ENCODE data around the gene PHKA1. TPM values are rescaled to one million over a fixed set of nuclear protein-coding genes. Genes with fewer than 3 reads are reported as not detected.

PHKA1 gene
- total RNA-seq, 1 experiment from 2014 or later = 17.2 TPM

DNA sequence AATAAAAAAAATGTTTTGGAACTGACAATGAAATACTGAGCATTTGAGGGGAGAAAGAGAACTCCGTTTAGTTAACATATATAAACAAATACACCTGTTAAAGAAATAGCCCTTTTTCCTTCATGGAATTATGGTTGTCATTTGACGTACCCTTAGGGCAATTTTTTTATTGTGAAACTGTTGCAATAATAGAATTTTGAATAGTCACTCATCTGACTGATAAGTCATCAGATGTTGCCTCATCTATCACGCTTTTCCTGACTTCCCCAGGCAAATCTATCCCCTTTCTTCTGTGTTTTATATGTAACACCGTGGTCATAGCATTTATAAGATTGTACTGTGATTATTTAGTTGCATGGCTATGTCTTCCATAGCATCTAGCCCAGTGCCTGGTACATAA, 72.5 kb downstream of the PHKA1 start:
- intact Hi-C loops (cut with micrococcal nuclease; ENCODE audit: unreplicated experiment) = no loop called here
- POLR2A ChIA-PET (ENCODE audit: unreplicated experiment) = no interaction called here
- CTCF ChIA-PET = no interaction called here
- Histone ChIP-seq H3K4me3 (no peak overlapping the region), H3F3A (ENCODE audit: insufficient read depth, low read depth) (no peaks in the 10 kb centered on the region), H3K4me2 (no peak overlapping the region), H3K36me3 (ENCODE audit: low read depth) (no peaks in the 10 kb centered on the region; the same call in 1 of the 2 replicates), H3K4me1 (replicated peaks; ENCODE audit: insufficient read depth) (no peaks in the 10 kb centered on the region), H3K27ac (no peak overlapping the region), H4K20me1 (ENCODE audit: insufficient read depth) (no peaks in the 10 kb centered on the region), H3K79me2 (ENCODE audit: low read depth) (no peaks in the 10 kb centered on the region), H3K27me3 (ENCODE audit: insufficient read depth, low read depth) (no peaks in the 10 kb centered on the region), H3K9me2 (ENCODE audit: insufficient read depth) (no peaks in the 10 kb centered on the region), H2AFZ (no peak overlapping the region), H3K9me3 (ENCODE audit: insufficient read depth, low read depth) (no peaks in the 10 kb centered on the region)
- no TSS peak for BruUV-seq (replicated peaks)
- TF ChIP-seq CTCF (conservative IDR thresholded peaks at IDR 0.05) (no peak), EZH2 (IDR thresholded peaks at IDR 0.05; ENCODE audit: low read depth) (no peak)
- DNase-seq = no peak

- no peak overlapping the region for H3K4me2 ChIP-seq
- CTCF ChIA-PET = no interaction called here
- intact Hi-C loops (cut with micrococcal nuclease; ENCODE audit: unreplicated experiment) = loop anchor here (10.0 kb wide), 2 partner anchors 61 to 391 kb away; partner anchors contain the start of gene HDAC8
- no peaks in the 10 kb centered on the region for H3K79me2 ChIP-seq (ENCODE audit: low read depth)
- H3F3A ChIP-seq (ENCODE audit: insufficient read depth, low read depth) = no peaks in the 10 kb centered on the region
- no TSS peak for BruUV-seq (replicated peaks)
- no peaks in the 10 kb centered on the region for H3K9me3 ChIP-seq (ENCODE audit: insufficient read depth, low read depth)
- no peak overlapping the region for H3K27ac ChIP-seq
- H3K27me3 ChIP-seq (ENCODE audit: insufficient read depth, low read depth) = no peaks in the 10 kb centered on the region
- no peak for DNase-seq
- TF ChIP-seq EZH2 (IDR thresholded peaks at IDR 0.05; ENCODE audit: low read depth) = no peak
- no peaks in the 10 kb centered on the region for H4K20me1 ChIP-seq (ENCODE audit: insufficient read depth)
- H3K9me2 ChIP-seq (ENCODE audit: insufficient read depth) = no peaks in the 10 kb centered on the region
- no peaks in the 10 kb centered on the region for H3K4me1 ChIP-seq (replicated peaks; ENCODE audit: insufficient read depth)
- POLR2A ChIA-PET (ENCODE audit: unreplicated experiment) = no interaction called here
- H3K36me3 ChIP-seq (ENCODE audit: low read depth) = no peaks in the 10 kb centered on the region; the same call in 1 of the 2 replicates
- no peak overlapping the region for H3K4me3 ChIP-seq
- no peak overlapping the region for H2AFZ ChIP-seq
Measured at GRCh38 chrX:72635930-72636329, 78.2 kb downstream of the PHKA1 start.

GRCh38 chrX:72634331-72634730, 79.8 kb downstream of the PHKA1 start:
- Histone ChIP-seq H3F3A (ENCODE audit: insufficient read depth, low read depth) (no peaks in the 10 kb centered on the region), H4K20me1 (ENCODE audit: insufficient read depth) (no peaks in the 10 kb centered on the region), H3K9me3 (ENCODE audit: insufficient read depth, low read depth) (no peaks in the 10 kb centered on the region), H3K36me3 (ENCODE audit: low read depth) (no peaks in the 10 kb centered on the region), H3K27ac (no peak overlapping the region), H3K9me2 (ENCODE audit: insufficient read depth) (no peaks in the 10 kb centered on the region), H3K4me3 (no peak overlapping the region), H3K4me1 (replicated peaks; ENCODE audit: insufficient read depth) (no peaks in the 10 kb centered on the region), H3K27me3 (ENCODE audit: insufficient read depth, low read depth) (no peaks in the 10 kb centered on the region), H2AFZ (no peak overlapping the region), H3K79me2 (ENCODE audit: low read depth) (no peaks in the 10 kb centered on the region), H3K4me2 (no peak overlapping the region)
- no peak for TF ChIP-seq EZH2 (IDR thresholded peaks at IDR 0.05; ENCODE audit: low read depth)
- TF ChIP-seq CTCF (conservative IDR thresholded peaks at IDR 0.05) = no peak
- CTCF ChIA-PET = no interaction called here
- POLR2A ChIA-PET (ENCODE audit: unreplicated experiment) = no interaction called here
- BruUV-seq (replicated peaks) = no TSS peak
- intact Hi-C loops (cut with micrococcal nuclease; ENCODE audit: unreplicated experiment) = loop anchor here (10.0 kb wide), 2 partner anchors 60 to 390 kb away; partner anchors contain the start of gene HDAC8
- no peak for DNase-seq

GRCh38 chrX:72630185-72630584, 83.9 kb downstream of the PHKA1 start:
- Histone ChIP-seq H3K36me3 (ENCODE audit: low read depth) (no peaks in the 10 kb centered on the region), H3K27ac (no peak overlapping the region), H3K27me3 (ENCODE audit: insufficient read depth, low read depth) (no peaks in the 10 kb centered on the region), H3F3A (ENCODE audit: insufficient read depth, low read depth) (no peaks in the 10 kb centered on the region), H2AFZ (no peak overlapping the region), H3K79me2 (ENCODE audit: low read depth) (no peaks in the 10 kb centered on the region), H4K20me1 (ENCODE audit: insufficient read depth) (no peaks in the 10 kb centered on the region), H3K4me2 (no peak overlapping the region), H3K9me3 (ENCODE audit: insufficient read depth, low read depth) (no peaks in the 10 kb centered on the region), H3K4me1 (replicated peaks; ENCODE audit: insufficient read depth) (no peaks in the 10 kb centered on the region), H3K4me3 (no peak overlapping the region), H3K9me2 (ENCODE audit: insufficient read depth) (no peaks in the 10 kb centered on the region)
- no peak for DNase-seq
- no peak for TF ChIP-seq EZH2 (IDR thresholded peaks at IDR 0.05; ENCODE audit: low read depth)
- no peak for TF ChIP-seq CTCF (conservative IDR thresholded peaks at IDR 0.05)
- BruUV-seq (replicated peaks) = no TSS peak
- ChIA-PET POLR2A (ENCODE audit: unreplicated experiment) (no interaction called here), CTCF (no interaction called here)
- intact Hi-C loops (cut with micrococcal nuclease; ENCODE audit: unreplicated experiment) = loop anchor here (10.0 kb wide), 2 partner anchors 55 to 385 kb away; partner anchors contain the start of gene HDAC8
